ENCODE data around the gene TXNDC8.
"Not testable (repeated sequence)": the region's sequence is repeated elsewhere in the genome, so short reads cannot be mapped to it uniquely, and the experiment has no call there.

TXNDC8 gene

DNA sequence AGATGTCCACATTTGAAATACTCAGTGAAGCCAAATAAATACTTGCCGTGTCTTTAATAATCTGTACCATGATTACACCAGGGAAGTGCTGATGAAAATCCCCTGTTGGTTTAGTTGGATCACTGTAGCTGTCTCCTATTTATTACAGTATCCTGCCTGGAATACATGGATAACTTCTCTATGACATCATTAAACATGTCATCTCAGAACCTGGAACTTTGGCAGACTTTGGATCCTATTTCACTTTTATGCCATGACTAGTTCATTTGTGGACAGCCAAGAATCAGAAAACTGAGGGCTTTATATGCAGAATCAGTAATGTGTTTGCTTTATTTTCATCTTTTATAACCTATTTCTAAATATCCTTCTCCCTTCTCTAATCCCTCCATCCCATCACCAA is at the start of gene TXNDC8:
Gene TXNDC8, minus strand, starts transcription at position 137 of the 400 bp plus-strand sequence.
- DNase-seq (ENCODE audit: low spot score): no peak

DNA sequence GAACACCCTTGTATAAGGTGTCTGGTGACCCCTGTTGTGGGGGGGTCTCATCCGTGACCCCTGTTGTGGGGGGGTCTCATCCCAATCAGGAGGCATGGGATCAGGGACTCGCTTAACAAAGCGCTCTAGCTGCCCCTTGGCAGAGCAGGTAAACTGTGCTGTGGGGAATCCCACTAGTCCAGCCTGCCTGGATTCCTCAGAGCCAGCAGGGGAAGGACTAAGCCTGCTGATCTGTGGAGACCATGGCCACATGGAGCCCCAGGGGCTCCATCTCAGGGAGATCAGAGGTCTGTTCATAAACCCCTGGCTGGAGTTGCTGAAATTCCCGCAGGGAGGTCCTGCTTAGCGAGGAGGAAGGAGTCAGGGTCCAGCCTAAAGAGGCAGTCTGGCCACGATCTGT is 45.8 kb upstream of the TXNDC8 start:
- DNase-seq (ENCODE audit: low spot score): no peak

DNA sequence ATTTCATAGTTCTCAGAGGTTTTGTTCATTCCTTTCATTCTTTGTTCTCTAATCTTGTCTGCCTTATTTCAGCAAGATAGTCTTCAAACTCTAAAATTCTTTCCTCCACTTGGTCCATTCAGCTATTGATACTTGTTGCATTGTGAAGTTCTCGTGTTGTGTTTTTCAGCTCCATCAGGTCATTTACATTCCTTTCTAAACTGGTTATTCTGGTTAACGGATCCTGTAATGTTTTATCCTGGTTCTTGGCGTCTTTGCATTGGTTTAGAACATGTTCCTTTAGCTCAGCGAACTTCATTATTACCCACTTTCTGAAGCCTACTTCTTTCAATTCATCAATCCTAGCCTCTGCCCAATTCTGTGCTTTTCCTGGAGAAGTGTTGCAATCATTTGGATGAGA is 45.1 kb upstream of the TXNDC8 start:
- no peak for DNase-seq (ENCODE audit: low spot score)

DNA sequence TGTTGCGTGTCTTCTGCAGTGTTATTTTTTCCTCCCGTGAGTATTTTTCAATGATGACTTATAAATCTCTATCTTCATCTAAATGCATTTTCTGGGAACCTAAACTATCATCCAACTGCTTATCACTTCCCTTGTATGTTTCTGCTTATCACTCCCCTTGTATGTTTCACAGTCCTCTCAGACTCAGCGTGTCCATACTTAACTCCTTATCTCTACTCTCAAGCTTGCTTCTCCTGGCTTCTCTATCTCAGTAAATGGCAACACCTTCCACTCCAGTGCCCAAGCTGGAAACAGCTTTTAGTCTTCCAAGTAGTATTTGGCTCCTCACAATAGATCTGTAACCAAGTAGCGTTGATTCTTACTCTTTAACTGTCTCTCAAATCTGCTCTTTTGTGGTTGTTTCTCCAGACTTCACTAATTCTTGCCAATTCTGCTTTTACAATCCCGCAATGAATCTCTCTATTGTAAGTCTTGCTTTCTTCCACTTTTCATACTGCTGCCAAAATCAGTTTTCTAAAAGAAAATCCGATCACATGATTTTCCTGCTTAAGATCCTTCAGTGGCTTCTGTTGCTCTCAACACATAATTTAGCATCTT is 33.8 kb upstream of the TXNDC8 start:
- peak; percentile 12 for DNase-seq (ENCODE audit: low spot score)

DNA sequence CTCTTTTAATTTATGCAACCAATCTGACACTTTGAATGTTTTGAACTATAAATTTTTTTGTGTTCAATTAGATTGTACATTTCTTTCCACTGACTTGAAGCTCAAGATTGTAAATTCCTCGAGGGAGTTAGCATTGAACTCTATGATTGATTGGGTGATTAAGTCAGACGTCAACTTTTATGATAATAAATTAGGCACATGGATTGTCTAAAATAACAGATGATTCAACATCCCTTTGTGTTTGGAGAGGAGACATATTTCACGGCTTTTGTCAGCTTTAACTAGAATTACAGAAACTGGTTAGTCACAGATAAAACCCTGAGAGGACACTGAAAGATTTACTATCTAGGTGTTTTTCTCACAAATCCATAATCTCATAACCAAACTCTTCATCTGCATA is 32.7 kb upstream of the TXNDC8 start:
- DNase-seq (ENCODE audit: low spot score): no peak

DNA sequence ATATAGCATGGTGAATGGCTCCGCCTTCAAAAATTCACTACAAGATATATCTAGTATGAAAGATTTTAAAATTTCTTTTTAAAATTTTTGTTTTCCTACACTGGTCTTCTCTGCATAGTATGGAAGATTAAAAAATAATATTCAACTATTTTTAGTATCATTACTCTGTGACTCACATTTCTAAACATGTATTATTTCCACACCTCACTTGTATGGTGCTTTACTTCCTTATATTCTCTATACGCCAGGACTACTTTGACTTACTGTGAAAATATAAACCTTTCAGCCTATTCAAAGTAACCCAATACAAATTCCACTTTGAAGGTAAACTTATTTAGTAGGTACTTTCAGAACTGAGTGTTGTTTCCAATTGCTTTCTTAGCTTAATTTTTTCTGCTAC is 26.8 kb upstream of the TXNDC8 start:
- no peak for DNase-seq (ENCODE audit: low spot score)

DNA sequence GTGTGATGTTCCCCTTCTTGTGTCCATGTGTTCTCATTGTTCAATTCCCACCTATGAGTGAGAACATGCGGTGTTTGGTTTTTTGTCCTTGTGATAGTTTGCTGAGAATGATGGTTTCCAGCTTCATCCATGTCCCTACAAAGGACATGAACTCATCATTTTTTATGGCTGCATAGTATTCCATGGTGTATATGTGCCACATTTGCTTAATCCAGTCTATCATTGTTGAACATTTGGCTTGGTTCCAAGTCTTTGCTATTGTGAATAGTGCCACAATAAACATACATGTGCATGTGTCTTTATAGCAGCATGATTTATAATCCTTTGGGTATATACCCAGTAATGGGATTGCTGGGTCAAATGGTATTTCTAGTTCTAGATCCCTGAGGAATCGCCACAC is 21.3 kb upstream of the TXNDC8 start:
- DNase-seq (ENCODE audit: low spot score): not testable (repeated sequence)

DNA sequence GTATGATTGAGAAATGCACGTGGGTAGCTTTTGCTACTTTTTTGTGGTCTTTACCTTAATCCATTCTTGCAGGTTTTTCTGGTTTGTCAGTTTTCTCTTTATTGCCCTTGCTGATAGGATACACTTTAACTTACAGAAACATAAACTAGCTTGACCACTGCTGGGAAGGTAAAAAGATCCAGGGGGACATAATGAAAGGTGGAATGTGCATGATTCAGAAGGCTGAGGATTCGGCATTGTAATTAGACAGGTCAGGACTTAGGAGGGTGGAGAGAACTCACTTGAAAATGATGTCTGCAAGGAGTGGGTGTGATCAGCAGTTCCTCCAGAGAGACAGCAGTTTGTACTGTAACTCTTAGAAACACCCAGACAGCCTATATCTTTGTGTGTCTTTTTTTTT is 19.8 kb upstream of the TXNDC8 start:
- no peak for DNase-seq (ENCODE audit: low spot score)

DNA sequence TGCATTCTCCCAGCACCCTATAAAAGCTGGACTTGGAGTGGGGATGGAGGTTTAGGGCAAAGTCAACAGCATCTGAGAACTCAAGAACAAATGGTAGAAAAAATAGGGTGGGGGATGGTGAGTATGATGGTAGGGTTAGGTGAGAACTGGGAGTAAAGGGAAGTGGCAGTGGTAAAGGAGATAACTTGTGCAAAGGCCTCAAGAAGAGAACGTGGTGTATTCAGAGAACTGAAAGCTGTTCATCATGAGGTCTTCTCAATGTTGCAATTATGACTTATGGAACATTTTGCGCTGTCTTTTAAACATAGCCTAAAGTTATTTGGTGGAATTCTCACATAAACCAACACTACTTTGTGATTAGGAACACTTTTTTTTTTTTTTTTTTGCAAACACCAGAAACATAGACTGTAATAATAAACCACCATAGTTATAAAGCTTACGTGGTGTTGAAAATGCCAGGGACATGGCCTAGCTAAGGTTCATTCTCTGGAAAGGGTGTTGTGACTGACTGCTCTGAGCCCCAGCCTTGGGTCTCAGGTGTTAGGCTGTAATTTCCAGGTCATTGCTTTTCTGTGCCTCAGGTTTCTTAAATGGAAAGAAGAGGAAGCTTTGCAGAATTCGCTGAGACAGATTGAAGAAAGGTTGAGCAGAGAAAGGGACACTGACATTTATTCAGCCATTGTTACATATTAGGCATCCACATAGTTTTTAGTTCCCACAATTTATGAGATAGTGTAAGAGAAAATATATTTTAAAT is 19.2 kb upstream of the TXNDC8 start:
- DNase-seq (ENCODE audit: low spot score): no peak

DNA sequence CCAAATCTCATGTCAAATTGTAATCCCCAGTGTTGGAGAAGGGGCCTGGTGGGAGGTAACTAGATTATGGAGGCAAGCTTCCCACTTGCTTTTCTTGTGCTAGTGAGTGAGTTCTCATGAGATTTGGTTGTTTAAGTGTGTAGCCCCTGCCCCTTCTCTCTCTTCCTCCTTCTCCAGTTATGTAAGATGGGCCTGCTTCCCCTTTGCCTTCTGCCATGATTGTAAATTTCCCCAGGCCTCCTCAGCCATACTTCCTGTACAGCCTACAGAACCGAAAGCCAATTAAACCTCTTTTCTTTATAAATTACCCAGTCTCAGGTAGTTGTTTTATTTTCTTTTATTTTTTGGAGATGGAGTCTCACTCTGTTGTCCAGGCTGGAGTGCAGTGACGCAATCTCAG is 18.2 kb upstream of the TXNDC8 start:
- DNase-seq (ENCODE audit: low spot score): no peak

DNA sequence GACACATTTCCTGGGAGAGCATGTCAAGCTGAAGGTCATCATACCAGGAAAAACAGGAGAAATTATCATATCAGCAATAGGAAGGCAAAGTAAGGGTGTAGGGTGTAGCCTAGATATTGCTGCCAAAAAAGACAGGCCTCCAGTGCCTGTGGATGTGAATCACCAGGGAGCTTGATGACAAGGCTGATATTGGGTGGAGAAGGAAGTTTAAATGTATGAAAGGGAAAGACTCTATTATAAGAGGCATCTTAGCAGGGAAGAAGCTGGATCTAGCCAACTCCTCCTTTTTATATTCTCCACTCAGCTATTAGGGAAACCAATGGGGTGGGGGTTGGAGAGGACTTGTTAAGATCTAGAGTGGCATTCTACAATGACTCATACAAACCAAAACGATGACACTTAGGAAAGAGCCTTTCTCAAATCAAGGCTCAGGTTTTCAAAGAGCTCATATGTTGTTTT is 13.4 kb upstream of the TXNDC8 start:
- no peak for DNase-seq (ENCODE audit: low spot score)

DNA sequence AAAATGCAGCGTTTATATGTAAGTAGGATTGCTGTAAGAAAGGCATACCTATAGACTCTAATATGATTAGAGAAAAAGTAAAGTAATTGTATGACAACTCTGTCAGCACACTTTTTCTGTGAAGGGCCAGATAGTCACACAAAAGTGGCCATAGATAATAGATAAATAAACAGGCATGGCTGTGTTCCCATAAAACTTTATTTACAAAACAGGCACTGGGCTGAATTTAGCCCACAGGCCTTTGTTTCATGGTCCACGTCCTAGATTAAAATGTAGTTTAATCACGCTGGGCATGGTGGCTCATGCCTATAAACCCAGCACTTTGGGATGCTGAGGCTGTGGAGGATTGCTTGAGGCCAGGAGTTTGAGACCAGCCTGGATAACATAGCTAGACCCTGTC is 8.7 kb upstream of the TXNDC8 start:
- DNase-seq (ENCODE audit: low spot score): no peak

DNA sequence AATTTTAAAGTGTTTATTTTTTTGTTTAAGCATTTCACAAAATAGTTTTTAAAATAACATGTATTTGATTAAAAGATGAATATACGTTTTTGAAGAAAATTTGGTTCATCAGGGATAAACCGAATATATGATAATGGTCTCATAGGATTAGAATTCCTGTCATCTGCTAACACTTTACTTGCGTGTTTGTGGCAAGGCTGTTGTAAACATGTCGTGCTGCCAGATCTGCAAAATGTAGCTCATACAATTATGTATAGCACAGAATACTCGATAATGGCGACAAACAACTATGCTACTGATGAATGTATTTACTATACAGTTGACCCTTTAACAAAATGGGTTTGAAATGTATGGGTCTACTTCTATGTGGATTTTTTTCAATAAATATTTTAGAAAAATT is 7.2 kb upstream of the TXNDC8 start:
- no peak for DNase-seq (ENCODE audit: low spot score)

DNA sequence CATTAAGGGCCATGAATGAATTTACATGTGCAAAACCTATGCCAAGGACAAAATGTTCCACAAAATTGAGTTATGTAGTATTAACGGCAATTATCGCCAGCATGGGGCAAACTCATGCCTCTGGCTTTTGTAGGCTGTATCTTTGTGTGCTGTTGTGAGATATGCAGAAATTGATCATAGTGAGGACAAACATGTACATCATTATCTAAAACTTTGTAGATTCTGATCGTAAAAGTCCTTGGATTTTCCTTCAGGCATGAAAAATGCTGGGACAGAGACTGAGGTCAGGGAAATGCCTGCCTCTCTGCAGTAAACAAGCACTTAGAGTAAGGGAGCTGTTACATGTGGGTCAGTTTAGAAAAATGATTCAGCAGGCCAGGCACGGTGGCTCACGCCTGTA is 5.9 kb upstream of the TXNDC8 start:
- no peak for DNase-seq (ENCODE audit: low spot score)

DNA sequence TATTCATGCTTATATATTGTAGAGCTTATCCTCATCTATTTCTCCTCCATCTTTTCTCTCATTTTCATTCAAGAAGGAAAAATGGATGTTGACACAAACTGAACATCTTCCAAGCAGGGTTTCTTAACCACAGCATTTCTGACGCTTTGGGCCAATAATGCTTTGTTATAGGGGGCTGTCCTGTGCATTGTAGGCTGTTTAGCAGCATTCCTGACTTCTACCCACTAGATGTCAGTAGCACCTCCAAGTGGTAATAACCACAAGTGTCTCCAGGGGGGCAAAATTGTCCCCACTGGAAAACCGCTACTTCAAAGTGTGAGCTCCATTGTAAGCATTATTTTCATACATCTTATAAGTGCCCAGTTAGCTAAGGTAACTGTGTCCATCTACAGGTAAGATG is 2.6 kb upstream of the TXNDC8 start:
- peak; percentile 38 for DNase-seq (ENCODE audit: low spot score)

DNA sequence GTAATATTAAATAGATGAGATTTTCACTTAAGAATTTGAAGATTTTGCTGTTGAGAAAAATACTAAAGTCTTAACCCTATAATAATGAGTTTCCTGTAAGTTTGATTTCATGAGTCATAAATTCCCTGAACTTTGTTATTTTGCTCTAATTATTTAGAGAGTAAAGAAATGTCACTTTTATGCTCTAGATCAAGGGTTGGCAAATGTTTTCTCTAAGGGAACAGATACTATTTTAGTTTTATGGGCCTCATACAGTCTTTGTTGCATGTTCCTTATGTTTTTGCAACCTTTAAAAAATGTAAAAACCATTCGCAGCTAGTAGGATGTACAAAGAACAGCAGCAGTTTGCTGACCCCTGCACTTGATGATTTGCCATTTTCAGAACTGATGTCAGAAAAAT is 480 bp upstream of the TXNDC8 start:
- no peak for DNase-seq (ENCODE audit: low spot score)

DNA sequence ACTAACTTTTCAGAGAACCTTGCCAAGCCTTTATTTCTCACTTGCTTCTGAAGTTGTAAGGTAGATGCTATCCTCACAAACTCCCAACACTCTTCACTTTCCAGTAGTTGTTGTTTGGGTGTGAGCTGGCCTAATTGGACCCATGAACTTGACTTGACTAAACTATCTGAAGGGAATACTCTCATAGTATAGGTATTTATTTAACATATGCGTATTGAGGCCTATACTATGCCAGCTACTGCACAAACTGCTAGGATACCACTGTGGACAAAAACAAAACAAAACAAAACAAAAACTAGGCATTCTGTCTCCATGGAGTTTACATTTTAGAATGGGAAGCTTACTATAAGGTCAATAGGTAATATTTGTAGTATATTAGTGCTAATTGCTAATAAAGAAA is 1.3 kb downstream of the TXNDC8 start:
- no peak for DNase-seq (ENCODE audit: low spot score)

DNA sequence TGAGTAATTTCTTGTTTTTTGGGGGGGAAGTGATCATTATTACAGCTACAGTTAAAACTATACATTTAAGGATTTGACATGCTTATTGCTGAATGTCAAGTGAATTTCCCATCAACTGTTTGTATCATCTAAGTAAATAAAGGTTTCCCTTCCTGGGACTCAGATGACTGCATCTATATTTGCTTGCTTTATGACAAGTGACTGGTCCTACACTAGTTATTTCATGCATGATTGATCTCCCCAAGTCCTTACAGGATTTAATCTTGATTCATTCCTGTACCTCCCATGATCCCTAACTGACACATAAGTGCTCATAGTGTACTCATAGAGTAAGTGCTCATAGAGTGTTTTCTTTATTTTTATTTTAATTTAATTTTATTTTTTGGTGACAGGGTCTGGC is 2.8 kb downstream of the TXNDC8 start:
- DNase-seq (ENCODE audit: low spot score): no peak

DNA sequence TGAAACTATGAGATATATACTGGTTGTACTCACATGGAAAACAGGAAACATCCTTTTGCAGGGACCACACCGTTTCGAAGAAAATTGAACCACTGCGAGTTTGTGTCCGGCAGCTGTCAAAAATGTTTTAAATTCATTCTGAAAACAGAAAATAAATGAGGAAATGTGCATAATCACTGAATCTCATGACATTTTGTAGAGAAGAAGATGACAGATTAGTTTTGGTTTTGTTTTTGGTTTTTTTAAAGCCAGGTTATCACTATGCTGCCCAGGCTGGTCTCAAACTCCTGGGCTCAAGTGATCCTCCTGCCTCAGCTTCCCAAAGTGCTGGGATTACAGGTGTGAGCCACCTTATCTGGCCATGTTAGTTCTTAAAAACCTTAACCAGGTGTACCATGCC is 3.5 kb downstream of the TXNDC8 start:
- no peak for DNase-seq (ENCODE audit: low spot score)

DNA sequence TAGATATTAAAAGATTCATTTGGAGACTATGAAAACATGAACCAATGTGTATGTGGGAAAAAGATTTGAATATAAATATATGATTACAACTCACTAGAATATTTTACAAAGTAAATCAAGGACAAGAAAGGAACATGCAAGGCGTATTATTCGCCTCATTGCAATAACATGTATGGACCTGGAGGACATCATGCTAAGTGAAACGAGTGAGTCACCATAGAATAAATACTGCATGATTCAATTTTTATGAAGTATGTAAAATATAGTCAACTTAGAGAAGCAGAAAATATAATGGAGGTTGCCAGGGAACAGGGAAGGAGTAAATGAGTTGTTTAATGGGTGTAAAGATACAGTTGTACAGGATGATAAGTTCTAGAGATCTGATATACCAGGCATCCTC is 4.9 kb downstream of the TXNDC8 start:
- DNase-seq (ENCODE audit: low spot score): no peak

DNA sequence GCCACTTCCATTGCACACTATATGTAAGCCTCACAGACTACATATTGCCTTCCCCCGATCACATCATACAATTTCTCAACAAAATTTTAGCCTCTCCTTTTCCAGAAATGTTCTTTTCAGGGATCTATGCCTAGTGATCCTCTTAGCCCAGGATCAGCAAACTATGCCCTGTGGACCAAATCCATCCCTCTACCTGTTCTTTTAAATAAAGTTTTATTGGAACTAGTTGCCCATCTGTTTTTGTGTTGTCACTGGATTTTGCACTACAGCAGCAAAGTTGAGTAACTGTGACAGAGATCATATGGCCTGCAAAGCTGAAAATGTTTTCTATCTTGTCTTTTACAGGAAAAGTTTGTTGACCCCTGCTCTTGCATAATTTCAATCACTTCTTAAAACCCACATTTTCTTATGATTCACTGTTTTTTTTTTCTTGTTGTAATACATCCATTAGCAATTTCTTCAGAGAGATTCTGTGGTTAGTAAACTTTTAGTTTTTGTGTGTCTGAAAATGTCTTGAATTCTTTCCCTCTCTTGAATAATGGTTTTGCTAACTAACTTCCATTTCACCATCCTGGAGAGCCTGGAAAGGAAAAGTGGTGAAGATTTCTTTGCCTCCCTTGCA is 7.1 kb downstream of the TXNDC8 start:
- no peak for DNase-seq (ENCODE audit: low spot score)

DNA sequence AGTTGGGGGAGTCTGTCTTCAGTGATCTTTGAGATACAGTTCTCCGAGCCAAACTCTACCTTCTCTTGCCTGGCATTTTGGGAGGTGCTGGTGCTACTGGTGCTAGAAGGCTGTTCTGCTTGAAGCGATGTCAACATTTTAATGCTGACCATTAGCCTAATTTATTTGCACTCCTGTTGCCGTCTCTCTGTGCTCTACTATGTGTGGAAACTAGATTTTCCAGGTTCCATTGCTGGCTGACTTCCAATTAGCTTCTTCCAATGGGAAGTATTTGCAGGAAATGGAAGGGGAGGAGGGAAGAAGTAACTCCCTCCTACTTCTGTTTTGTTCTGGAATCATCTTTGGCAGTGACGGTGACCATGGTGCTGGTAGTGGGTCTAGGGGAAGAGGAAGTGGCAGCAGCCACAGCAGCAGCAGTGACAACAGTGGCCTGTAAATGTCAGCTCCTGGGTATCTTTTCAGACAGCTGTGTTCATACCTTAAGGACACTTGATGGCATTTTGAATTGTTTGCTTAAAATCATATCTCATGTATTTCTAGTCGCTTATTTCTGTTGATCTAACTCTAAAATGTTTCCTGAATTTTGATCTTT is 7.9 kb downstream of the TXNDC8 start:
- no peak for DNase-seq (ENCODE audit: low spot score)

DNA sequence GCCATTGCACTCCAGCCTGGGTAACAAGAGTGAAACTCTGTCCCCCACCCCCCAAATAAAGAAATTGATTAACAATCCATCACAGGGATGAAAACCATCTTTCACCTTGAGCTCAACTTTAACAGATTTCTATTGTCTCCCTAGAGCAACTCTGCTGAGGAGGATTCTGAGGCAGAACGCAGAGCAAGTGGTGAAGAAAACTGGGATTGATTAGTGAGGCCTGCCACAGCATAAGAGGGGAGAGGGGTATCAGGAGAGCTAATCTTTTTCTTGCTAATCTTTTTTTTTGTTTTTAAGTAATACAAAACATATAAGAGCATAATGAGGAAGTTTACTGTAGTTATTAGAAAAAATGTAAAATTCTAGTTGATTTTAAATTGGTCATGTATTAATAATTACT is 8.9 kb downstream of the TXNDC8 start:
- no peak for DNase-seq (ENCODE audit: low spot score)
